Measurements from ENCODE around the gene PGAM2.
A peak's percentile ranks its signal among the peaks of the same experiment; 100 is the strongest.

PGAM2 gene

DNA sequence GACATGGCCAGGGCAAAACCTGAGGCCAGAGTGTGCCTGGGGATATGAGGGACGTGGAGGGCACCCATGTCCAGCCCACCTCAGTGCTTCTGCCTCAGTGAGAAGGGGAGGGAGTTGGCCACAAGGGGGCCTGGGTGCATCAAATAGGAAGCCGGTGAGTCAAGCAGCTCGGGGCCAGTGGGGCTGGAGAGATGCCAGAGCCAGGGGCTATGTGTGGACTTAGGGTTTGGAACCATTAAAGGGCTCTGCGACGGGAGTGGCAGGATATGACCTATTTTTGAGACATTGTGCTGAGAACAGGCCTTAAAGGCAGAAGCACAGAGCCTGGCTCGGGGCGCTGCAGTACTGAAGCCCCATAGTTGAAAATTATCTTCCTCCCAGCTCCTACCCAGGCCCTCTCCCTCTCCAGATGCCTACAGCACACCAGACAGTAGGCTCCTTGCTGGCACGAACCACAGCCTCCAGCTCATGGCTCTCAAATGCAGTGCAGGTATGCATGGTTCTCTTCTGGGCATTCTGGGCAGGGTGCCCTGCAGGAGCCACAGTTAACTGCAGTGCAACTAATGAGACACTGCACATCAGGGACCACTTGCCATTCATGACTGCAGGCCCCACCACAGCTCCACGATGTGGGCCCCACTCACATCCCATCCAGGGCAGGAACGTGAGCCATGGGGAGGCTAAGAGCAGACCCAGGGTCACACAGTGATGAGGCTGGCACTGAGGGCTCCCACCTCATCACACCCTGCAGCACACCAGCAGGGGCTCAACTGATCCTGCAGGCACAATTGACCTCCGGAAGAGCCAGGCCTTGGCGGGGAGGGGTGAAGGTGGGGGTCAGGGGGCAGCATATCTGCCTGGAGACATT lies 7.2 kb upstream of the PGAM2 start:
- H3K4me1 ChIP-seq = peaks cover 4 to 33% (median 26%) of the 10 kb centered on the region in 4 donors
- intact Hi-C loops (cut with DNase I; ENCODE audit: low total_unique reads) = loop anchor here (5.0 kb wide), 1 partner anchor 125 kb away; no protein-coding TSS in a partner anchor
- H3K36me3 ChIP-seq = peaks cover 8 to 50% (median 29%) of the 10 kb centered on the region in 3 donors

DNA sequence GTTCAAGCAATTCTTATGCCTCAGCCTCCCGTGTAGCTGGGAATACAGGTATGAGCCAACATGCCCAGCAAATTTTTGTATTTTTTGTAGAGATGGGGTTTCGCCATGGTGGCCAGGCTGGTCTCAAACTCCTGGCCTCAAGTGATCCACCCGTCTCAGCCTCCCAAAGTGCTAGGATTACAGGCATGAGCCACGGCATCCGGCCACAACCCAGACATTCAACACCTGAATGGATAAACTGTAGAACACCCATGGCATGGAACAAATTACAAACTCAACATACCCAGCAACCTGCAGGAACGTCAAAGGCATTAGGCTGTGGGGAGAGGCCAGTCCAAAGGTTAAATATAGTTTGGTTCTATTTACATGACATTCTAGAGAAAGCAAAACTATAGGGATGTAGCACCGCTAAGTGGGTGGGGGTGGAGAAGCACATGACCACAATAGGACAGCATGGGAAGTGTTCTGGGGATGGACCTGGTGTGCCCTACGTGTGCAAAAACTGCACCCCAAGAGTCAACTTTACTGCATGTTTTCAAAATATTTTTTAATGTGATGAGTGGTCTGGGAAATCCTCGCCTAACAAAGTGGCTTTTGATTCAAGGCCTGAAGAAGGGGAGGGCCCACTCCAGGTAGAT lies 6.5 kb upstream of the PGAM2 start:
- DNase-seq = no peak
- H3K4me1 ChIP-seq = peaks cover 4 to 33% (median 26%) of the 10 kb centered on the region in 4 donors
- intact Hi-C loops (cut with DNase I; ENCODE audit: low total_unique reads) = loop anchor here (5.0 kb wide), 1 partner anchor 125 kb away; no protein-coding TSS in a partner anchor

More for the DNA sequence above, 7.2 kb upstream of the PGAM2 start:
- DNase-seq = peak; percentile 86 to 92
- TF ChIP-seq, protein P1, sequence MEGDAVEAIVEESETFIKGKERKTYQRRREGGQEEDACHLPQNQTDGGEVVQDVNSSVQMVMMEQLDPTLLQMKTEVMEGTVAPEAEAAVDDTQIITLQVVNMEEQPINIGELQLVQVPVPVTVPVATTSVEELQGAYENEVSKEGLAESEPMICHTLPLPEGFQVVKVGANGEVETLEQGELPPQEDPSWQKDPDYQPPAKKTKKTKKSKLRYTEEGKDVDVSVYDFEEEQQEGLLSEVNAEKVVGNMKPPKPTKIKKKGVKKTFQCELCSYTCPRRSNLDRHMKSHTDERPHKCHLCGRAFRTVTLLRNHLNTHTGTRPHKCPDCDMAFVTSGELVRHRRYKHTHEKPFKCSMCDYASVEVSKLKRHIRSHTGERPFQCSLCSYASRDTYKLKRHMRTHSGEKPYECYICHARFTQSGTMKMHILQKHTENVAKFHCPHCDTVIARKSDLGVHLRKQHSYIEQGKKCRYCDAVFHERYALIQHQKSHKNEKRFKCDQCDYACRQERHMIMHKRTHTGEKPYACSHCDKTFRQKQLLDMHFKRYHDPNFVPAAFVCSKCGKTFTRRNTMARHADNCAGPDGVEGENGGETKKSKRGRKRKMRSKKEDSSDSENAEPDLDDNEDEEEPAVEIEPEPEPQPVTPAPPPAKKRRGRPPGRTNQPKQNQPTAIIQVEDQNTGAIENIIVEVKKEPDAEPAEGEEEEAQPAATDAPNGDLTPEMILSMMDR (IDR thresholded peaks at IDR 0.05) = peak; percentile 74 to 79
- H3K27me3 ChIP-seq = no peaks in the 10 kb centered on the region
- H3K9me3 ChIP-seq = no peaks in the 10 kb centered on the region
- peak overlapping the region; percentile 64 to 82 for H3K27ac ChIP-seq
- H3K4me3 ChIP-seq = peak overlapping the region in 1 of 2 donors; percentile 15

DNA sequence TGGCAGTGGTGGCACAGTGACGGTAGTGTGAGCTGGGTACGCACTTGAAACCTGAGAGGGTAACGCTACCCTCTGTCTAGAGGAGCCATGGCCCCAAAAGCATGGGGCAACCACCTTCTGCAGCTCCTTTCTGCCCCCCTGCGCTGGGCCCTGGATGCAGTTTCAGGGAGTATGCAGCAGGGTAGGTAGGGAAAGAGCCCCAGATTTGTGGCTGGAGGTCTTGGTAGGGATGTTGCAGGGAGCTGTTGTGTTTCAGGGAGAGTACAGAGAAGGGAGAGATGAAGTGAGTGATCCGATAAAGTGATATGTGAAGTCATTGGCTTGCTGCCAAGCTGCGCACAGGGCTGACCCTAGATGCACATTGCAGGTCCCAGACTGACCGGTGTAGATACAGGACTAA lies 2.7 kb upstream of the PGAM2 start:
- H3K36me3 ChIP-seq = peaks cover 0 to 5% (median 2%) of the 10 kb centered on the region in 3 donors
- no peak overlapping the region for H3K4me3 ChIP-seq
- no peaks in the 10 kb centered on the region for H3K9me3 ChIP-seq
- intact Hi-C loops (cut with DNase I; ENCODE audit: low total_unique reads) = no loop called here
- H3K4me1 ChIP-seq = peaks cover 0 to 56% (median 43%) of the 10 kb centered on the region in 4 donors
- TF ChIP-seq, protein P1 (IDR thresholded peaks at IDR 0.05) = no peak
- peak; percentile 23 to 49 for DNase-seq
- no peaks in the 10 kb centered on the region for H3K27me3 ChIP-seq
- no peak overlapping the region for H3K27ac ChIP-seq

More for the DNA sequence above, 6.5 kb upstream of the PGAM2 start:
- no peaks in the 10 kb centered on the region for H3K27me3 ChIP-seq
- H3K4me3 ChIP-seq = no peak overlapping the region
- peak overlapping the region; percentile 64 to 82 for H3K27ac ChIP-seq
- no peaks in the 10 kb centered on the region for H3K9me3 ChIP-seq
- peaks cover 3 to 43% (median 21%) of the 10 kb centered on the region in 3 donors for H3K36me3 ChIP-seq
- TF ChIP-seq, protein P1 (IDR thresholded peaks at IDR 0.05) = no peak

DNA sequence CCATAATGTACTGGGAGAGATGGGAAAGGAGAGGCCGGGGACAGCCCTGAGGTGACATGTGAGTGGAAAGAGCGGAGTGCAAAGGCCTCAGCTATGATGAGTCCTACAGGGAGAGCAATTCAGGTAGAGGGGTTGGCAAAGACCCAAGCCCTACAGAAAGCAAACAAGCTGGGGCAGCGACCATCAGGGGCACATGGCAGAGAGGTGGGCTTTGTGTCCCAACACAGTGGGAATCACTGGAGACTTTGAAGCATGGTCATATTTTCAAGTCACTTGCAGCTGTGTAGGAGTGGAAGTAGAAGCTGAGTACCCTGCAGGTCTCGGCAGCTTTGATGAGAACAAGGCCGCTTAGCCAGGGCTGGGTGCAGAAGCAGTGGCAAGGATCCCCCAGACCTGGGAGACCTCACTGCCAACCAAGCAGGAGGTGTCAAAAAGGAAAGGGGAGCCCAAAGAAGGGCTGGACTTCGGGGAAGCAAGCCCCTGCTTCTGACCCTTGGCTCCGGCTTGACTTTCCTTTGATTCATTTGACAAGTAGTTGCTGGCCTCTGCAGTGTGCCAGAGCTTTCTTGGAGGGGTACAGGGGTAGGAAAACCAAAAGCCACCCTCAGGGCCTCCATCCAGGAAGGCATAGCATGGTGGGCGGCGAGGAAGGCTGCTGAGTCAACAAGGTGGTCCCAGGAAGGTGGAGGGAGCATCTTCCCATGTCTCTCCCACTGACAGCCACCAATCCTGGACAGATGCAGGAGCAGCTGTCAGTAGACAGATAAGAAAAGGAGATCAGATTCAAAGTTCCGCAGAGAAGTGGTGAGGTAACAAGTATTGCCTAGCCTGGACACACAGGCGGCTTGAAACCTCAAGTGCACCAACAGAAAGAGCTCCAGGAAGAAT lies 1.9 kb upstream of the PGAM2 start:
- Histone ChIP-seq H3K9me3 (no peaks in the 10 kb centered on the region), H3K4me3 (no peak overlapping the region), H3K27me3 (no peaks in the 10 kb centered on the region), H3K4me1 (peaks cover 0 to 56% (median 43%) of the 10 kb centered on the region in 4 donors), H3K27ac (no peak overlapping the region), H3K36me3 (peaks cover 0 to 4% (median 0%) of the 10 kb centered on the region in 3 donors)
- intact Hi-C loops (cut with DNase I; ENCODE audit: low total_unique reads) = no loop called here
- TF ChIP-seq, protein P1 (IDR thresholded peaks at IDR 0.05) = no peak
- DNase-seq = peak; percentile 19 to 60

DNA sequence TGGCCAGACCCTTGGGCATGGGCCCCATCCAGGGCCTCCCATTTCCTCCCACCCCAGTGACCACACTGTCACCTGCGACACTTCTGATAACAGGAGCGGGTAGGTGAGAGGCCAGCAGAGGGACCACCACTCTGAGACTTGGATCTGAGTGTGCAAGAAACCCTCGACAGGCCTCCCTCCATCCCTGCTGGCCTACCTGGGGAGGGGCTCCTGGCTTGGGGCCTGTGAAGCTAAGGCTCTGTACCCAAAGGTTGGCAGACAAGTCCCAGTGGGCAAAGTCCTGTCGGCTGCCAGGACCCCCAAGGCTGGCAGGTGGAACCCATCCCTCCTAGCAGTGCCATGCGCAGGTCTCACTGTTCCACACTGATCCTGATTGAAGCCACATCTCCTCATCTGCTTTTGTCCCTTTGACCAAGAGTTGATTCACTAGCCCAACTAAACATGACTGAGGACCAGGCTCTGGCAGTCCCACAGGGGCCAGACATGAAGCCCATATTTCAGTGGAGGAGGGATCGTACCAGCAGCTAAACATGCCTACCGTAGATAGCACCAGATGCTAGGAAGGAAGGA lies 1.2 kb upstream of the PGAM2 start:
- peaks cover 0 to 53% (median 40%) of the 10 kb centered on the region in 4 donors for H3K4me1 ChIP-seq
- H3K36me3 ChIP-seq = peaks cover 0 to 11% (median 6%) of the 10 kb centered on the region in 3 donors
- H3K27me3 ChIP-seq = no peaks in the 10 kb centered on the region
- H3K27ac ChIP-seq = peak overlapping the region in 1 of 2 donors; percentile 39
- DNase-seq = peak; percentile 20 to 65
- intact Hi-C loops (cut with DNase I; ENCODE audit: low total_unique reads) = no loop called here
- no peak overlapping the region for H3K4me3 ChIP-seq
- TF ChIP-seq, protein P1 (IDR thresholded peaks at IDR 0.05) = no peak
- H3K9me3 ChIP-seq = no peaks in the 10 kb centered on the region
